HFFc6 (cell line): ENCODE results near the gene CCDC136. TPM values are rescaled to one million over a fixed set of nuclear protein-coding genes. Genes with fewer than 3 reads are reported as not detected.

ENCODE experiments used
- DNase-seq: peaks from one replicate; pipeline ENCODE4 v3.0.0-alpha.2; 2018
- H3K27ac Mint-ChIP-seq: 2 replicates; pipeline ENCODE4 v1.8.0; 2020; ENCODE audit warnings: mild to moderate bottlenecking, mixed read lengths
- H3K27me3 Mint-ChIP-seq: 2 replicates; pipeline ENCODE4 v1.8.0; 2021; ENCODE audit warnings: mild to moderate bottlenecking, moderate library complexity, mixed read lengths; ENCODE audit not compliant: insufficient read depth
- H3K36me3 Mint-ChIP-seq: 2 replicates; pipeline ENCODE4 v1.8.0; 2021; ENCODE audit warnings: low read depth, mixed read lengths
- H3K4me1 Mint-ChIP-seq: 2 replicates; pipeline ENCODE4 v1.8.0; 2020; ENCODE audit warnings: low read depth, mixed read lengths
- H3K4me3 Mint-ChIP-seq: 2 replicates; pipeline ENCODE4 v1.8.0; 2020; ENCODE audit warnings: mild to moderate bottlenecking, moderate library complexity, mixed read lengths
- H3K9me3 Mint-ChIP-seq: 2 replicates; pipeline ENCODE4 v1.8.0; 2020; ENCODE audit warnings: mild to moderate bottlenecking, mixed read lengths
- total RNA-seq, 6 experiments: library from RNA; stranded (reverse); fragmentation: NEBNext Ultra II Directional; extraction: Animal tissue kit (Norgen Biotek cat#: 25700); gene quantifications; 2 replicates in 1 of 6; 3 replicates in 5 of 6; pipeline ENCODE4 v1.2.3, GENCODE V29; 2021
- TF ChIP-seq, protein P1 (sequence below): fragments of 200-600 bp; sonication (generic); IDR thresholded peaks from 2 replicates; pipeline ENCODE4 v1.5.0; 2021; ENCODE audit warnings: antibody characterized with exemption, mild to moderate bottlenecking

Gene CCDC136
- total RNA-seq, 6 experiments from 2014 or later = 7.4 to 16.5 (median 13.7) TPM

DNA sequence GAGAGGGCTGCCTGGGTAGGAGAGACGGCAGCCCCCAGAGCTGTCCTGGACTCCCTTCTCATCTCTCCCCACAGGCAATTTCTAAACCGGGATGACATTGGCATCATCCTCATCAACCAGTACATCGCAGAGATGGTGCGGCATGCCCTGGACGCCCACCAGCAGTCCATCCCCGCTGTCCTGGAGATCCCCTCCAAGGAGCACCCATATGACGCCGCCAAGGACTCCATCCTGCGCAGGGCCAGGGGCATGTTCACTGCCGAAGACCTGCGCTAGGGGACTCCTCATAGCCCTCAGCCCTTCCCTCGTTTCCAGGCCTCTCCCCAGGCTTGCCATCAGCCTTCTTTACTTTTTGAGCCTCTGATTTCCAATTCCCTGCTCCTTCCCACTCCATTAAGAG lies 73.5 kb downstream of the CCDC136 start:
- no peak for DNase-seq
- Mint-ChIP-seq H3K9me3 (peaks cover 6% of the 10 kb centered on the region; the same call in 1 of the 2 replicates), H3K27me3 (peaks cover 48% of the 10 kb centered on the region), H3K27ac (peak overlapping the region; percentile 16; the same call in 1 of the 2 replicates), H3K36me3 (peaks cover 22% of the 10 kb centered on the region), H3K4me1 (peaks cover 45% of the 10 kb centered on the region), H3K4me3 (peak overlapping the region; percentile 28; the same call in 1 of the 2 replicates)
- TF ChIP-seq, protein P1, sequence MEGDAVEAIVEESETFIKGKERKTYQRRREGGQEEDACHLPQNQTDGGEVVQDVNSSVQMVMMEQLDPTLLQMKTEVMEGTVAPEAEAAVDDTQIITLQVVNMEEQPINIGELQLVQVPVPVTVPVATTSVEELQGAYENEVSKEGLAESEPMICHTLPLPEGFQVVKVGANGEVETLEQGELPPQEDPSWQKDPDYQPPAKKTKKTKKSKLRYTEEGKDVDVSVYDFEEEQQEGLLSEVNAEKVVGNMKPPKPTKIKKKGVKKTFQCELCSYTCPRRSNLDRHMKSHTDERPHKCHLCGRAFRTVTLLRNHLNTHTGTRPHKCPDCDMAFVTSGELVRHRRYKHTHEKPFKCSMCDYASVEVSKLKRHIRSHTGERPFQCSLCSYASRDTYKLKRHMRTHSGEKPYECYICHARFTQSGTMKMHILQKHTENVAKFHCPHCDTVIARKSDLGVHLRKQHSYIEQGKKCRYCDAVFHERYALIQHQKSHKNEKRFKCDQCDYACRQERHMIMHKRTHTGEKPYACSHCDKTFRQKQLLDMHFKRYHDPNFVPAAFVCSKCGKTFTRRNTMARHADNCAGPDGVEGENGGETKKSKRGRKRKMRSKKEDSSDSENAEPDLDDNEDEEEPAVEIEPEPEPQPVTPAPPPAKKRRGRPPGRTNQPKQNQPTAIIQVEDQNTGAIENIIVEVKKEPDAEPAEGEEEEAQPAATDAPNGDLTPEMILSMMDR = no peak

DNA sequence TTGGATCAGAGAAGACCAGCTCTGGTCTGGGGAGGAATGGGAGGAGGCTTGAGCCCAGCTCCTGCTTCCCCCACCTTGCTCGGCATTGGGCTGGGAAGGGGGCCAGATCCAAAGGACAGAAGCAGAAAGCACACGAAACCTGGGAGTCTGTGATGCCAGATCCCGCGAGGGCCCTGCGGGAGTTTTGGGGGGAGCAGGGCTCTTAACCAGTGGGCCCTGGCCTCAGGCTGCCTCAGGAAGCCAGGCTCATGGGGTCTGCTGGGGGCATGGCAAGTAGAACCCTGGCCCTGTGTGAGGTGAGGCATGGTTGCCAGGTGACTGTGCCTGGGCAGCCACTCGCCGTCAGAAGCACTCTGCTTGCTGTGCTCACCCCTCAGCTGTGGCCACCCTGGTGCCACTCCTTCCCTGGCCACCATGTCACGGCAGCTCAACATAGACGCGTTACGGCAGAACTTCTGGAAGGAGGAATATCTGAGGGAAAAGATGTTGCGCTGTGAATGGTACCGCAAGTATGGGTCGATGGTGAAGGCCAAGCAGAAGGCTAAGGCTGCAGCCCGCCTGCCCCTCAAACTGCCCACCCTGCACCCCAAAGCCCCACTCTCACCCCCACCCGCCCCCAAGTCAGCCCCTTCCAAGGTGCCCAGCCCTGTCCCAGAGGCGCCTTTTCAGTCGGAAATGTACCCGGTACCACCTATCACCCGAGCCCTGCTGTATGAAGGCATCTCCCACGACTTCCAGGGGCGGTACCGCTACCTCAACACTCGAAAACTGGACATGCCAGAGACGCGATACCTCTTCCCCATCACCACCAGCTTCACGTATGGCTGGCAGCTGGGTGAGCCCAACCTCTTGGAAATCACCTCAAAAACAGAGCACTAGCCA lies 74.5 kb downstream of the CCDC136 start:
- Mint-ChIP-seq H3K9me3 (peaks cover 6% of the 10 kb centered on the region; the same call in 1 of the 2 replicates), H3K4me3 (0 out of 2 replicates have a peak overlapping the region, but pooled peaks have one; percentile 28), H3K27me3 (peaks cover 54% of the 10 kb centered on the region), H3K4me1 (peaks cover 38% of the 10 kb centered on the region), H3K36me3 (peaks cover 22% of the 10 kb centered on the region), H3K27ac (peak overlapping the region; percentile 16)
- DNase-seq = no peak
- TF ChIP-seq, protein P1 = no peak

DNA sequence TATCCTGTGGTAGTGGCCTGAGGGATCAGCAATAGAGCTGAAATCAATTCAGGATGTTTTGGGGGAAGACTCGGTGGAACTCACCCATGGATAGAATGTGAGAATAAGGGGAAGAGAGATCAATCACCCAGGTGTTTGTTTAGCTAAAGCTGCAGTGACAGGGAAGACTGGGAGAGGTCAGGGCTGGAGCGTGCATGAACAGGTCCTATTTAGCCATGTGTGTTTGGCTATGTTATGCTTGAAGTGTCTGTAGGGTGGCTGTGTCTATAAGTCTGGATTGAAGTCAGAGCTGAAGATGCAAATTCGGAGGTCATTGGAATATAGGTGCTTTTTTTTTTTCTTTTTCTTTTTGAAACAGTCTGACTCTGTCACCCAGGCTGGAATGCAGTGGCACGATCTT lies 75.5 kb downstream of the CCDC136 start:
- H3K4me3 Mint-ChIP-seq = no peak overlapping the region
- H3K27me3 Mint-ChIP-seq = peaks cover 57% of the 10 kb centered on the region
- peaks cover 19% of the 10 kb centered on the region for H3K36me3 Mint-ChIP-seq
- peaks cover 6% of the 10 kb centered on the region; the same call in 1 of the 2 replicates for H3K9me3 Mint-ChIP-seq
- H3K27ac Mint-ChIP-seq = no peak overlapping the region
- TF ChIP-seq, protein P1 = no peak
- H3K4me1 Mint-ChIP-seq = peaks cover 33% of the 10 kb centered on the region
- no peak for DNase-seq

GRCh38 chr7:128867842-128868623 lies 76.3 kb downstream of the CCDC136 start:
- H3K27ac Mint-ChIP-seq = no peak overlapping the region; the same call in 1 of the 2 replicates
- H3K4me1 Mint-ChIP-seq = peaks cover 30% of the 10 kb centered on the region
- H3K4me3 Mint-ChIP-seq = no peak overlapping the region
- H3K9me3 Mint-ChIP-seq = no peaks in the 10 kb centered on the region; the same call in 1 of the 2 replicates
- peaks cover 12% of the 10 kb centered on the region for H3K36me3 Mint-ChIP-seq
- H3K27me3 Mint-ChIP-seq = peaks cover 52% of the 10 kb centered on the region
- TF ChIP-seq, protein P1 = no peak
- no peak for DNase-seq

DNA sequence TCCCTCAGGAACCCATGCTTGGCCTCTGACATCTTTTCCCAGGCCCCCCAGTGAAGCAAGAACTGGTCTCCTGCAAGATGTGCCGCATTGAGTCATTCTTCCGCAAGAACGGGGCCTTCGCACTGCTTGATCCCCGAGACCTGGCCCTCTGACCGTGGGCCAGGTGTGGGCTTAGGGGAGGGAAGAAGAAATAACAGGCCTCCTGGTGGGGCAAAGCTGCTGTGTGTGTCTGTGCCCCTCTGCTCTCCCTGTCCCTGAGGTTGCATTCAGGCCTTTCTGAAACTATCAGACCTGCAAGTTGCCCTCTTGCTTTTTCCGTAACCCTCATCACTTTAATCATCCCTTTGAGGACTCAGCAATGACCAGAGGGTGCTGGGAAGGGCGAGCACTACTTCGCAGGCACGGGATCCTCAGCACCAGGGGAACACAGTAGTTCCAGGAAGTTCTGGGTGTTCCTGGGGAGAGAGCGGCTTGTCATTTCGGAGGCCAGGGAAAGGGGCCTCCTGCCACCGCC lies 76.9 kb downstream of the CCDC136 start:
- Mint-ChIP-seq H3K27ac (no peak overlapping the region), H3K9me3 (no peaks in the 10 kb centered on the region; the same call in 1 of the 2 replicates), H3K4me3 (peak overlapping the region; percentile 67), H3K4me1 (peaks cover 27% of the 10 kb centered on the region), H3K27me3 (peaks cover 51% of the 10 kb centered on the region), H3K36me3 (peaks cover 12% of the 10 kb centered on the region)
- TF ChIP-seq, protein P1 = no peak
- no peak for DNase-seq
